GM18907 (cell line): ENCODE data around the gene FMO4.
"Not testable (repeated sequence)": the region's sequence is repeated elsewhere in the genome, so short reads cannot be mapped to it uniquely, and the experiment has no call there.

Experiments used
- ATAC-seq: cut with Tn5 transposase; IDR thresholded peaks from one replicate; pipeline ENCODE4 v1.9.1; 2021; ENCODE audit warnings: mild to moderate bottlenecking, moderate library complexity; ENCODE audit not compliant: unreplicated experiment

The FMO4 gene

GRCh38 chr1:171329251-171329650 is 15.3 kb downstream of the FMO4 start:
- ATAC-seq: no peak

GRCh38 chr1:171334024-171334640 is 20.1 kb downstream of the FMO4 start:
- ATAC-seq: no peak

- ATAC-seq: no peak
Observed at GRCh38 chr1:171335964-171336363, 22.0 kb downstream of the FMO4 start.

- not testable (repeated sequence) for ATAC-seq
Observed at GRCh38 chr1:171339345-171339744, 25.4 kb downstream of the FMO4 start.

DNA sequence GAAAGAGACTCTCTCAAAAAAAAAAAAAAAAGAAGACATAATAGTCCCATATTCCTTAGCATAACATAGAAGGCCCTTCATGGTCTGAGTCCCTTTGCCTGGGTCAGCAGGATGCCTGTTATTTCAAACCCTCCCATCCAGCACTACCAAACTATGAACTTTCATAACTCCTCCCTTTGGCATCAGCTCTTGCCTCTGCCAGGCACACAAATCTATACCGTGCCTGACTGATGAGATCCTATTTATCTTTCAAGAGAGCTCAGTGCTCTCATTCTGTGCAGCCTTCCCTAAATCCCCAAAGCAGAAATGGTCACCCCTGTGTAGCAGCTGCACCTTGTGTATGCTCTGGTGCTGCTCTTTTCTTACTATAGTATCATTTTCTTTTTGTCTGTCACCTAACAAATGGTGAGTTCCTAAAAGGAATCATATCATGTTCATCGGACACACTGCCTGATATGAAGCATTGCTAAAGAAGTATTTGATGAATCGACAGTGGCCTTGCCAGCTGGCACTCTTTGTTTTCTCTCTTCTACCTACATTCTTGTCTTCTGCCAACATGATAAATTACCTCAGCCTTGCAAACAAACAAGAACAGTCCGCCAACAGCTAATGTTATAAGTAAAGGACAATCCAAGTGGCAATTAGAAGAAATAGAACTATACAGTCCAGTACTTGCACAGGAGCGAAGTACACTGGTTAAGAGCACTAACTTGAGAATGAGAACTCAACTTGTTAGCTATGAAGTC is 29.9 kb downstream of the FMO4 start:
- no peak for ATAC-seq

DNA sequence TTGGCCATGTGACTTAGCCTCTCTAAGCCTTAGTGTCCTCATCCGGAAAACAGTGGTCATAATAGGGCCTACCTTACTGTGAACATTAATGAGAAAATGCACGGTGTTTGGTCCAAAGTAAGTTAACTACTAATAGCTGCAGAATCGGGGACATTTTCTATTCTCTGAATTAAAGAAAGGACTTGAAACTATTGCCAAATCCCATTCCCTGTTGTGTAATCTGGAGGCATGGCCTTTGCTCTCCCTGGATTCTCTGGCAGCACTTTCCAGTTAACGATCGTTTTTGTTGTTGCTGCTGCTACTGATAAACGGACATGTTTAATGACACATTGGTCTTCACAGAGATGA is 30.5 kb downstream of the FMO4 start:
- no peak for ATAC-seq

- ATAC-seq: no peak
Observed at GRCh38 chr1:171345536-171345935, 31.6 kb downstream of the FMO4 start.

- no peak for ATAC-seq
Observed at GRCh38 chr1:171346881-171347280, 32.9 kb downstream of the FMO4 start.

DNA sequence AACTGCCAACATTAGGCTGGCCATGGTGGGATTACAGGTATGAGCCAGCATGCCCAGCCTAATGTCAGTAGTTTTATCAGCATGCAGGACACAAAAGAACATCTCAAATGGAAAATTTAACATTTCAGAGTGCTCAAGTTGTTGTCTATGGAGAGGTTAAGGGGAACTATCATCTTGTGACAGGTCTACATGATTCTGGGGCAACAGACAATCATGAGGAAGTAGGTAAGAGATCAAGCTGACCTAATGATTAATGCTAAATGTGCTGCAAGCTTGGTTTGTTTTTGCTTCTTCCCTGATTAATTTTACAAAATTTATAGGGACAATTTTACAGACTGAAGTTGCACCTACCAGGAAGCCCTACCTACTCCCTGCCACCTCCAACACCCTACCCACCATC is 36.6 kb downstream of the FMO4 start:
- ATAC-seq: no peak

DNA sequence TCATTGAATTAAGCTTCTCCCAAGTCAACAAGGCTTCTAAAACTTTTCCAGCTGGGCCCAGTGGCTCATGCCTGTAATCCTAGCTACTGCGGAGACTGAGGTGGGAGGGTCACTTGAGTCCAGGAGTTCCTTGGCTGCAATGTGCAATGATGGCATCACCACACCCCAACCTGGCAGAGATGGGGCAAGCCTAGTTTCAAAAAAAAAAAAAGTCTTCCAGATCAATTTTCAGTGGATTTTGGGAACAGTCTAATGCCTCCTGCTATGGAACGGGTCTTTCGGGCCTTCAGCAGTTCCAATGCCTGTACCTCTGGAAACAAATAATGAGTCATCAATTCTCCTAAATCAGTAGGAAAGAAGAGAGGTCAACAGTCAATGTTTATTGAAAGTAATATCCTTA is 38.0 kb downstream of the FMO4 start:
- no peak for ATAC-seq

- no peak for ATAC-seq
Observed at GRCh38 chr1:171352554-171352953, 38.6 kb downstream of the FMO4 start.

DNA sequence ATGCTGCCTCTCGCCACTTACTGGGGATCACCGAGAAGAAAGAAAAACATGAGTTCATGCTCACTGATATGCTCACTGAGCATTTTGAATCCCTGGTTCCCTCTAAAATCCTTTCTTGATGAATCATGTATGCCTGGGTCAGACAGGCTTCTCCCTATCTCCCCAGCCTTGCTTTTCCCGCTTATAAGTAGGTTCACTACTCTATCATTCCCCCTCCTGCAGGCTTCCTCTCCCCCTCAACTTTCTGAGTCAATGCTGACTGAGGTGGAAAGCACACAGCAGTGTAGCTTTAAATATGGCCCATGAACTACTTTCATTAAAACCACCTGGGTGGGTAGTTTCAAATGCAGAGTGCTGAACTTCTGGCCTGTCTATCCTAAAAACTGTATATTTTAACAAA is 41.7 kb downstream of the FMO4 start:
- ATAC-seq: no peak

GRCh38 chr1:171357179-171357578 is 43.2 kb downstream of the FMO4 start:
- no peak for ATAC-seq

GRCh38 chr1:171359355-171359648 is 45.3 kb downstream of the FMO4 start:
- not testable (repeated sequence) for ATAC-seq

DNA sequence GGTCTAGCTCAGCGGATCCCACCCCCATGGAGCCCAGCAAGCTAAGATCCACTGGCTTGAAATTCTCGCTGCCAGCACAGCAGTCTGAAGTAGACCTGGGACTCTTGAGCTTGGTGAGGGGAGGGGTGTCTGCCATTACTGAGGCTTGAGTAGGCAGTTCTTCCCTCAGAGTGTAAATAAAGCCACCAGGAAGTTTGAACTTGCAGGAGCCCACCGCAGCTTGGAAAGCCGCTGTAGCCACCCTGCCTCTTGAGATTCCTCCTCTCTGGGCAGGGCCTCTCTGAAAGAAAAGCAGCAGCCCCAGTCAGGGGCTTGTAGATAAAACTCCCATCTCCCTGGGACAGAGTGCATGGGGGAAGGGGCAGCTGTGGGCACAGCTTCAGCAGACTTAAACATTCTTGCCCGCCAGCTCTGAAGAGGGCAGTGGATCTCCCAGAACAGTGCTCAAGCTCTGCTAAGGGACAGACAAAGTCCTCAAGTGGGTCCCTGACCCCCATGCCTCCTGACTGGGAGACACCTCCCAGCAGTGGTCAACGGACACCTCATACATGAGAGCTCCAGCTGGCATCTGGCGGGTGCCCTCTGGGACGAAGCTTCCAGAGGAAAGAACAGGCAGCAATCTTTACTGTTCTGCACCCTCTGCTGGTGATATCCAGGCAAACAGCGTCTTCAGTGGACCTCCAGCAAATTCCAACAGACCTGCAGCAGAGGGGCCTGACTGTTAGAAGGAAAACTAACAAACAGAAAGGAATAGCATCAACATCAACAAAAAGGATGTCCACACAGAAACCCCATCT is 45.9 kb downstream of the FMO4 start:
- not testable (repeated sequence) for ATAC-seq

- no peak for ATAC-seq
Observed at GRCh38 chr1:171366085-171366484, 52.1 kb downstream of the FMO4 start.

- ATAC-seq: no peak
Observed at GRCh38 chr1:171366816-171367215, 52.8 kb downstream of the FMO4 start.

DNA sequence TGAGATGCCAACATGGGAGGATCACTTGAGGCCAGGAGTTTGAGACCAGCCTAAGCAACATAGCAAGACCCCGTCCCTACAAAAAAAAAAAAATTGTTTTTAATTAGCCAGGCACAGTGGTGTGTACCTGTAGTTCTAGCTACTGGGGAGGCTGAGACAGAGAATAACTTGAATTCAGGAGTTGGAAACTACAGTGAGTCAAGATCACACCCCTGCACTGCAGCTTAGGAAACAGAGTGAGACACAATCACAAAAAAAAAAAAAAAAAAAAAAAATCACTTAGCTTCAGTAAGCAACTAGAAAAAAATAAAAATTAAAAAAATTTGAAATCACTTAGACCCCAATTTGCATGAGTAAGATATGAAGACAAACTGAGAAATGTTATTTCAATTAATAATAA is 53.5 kb downstream of the FMO4 start:
- ATAC-seq: no peak

DNA sequence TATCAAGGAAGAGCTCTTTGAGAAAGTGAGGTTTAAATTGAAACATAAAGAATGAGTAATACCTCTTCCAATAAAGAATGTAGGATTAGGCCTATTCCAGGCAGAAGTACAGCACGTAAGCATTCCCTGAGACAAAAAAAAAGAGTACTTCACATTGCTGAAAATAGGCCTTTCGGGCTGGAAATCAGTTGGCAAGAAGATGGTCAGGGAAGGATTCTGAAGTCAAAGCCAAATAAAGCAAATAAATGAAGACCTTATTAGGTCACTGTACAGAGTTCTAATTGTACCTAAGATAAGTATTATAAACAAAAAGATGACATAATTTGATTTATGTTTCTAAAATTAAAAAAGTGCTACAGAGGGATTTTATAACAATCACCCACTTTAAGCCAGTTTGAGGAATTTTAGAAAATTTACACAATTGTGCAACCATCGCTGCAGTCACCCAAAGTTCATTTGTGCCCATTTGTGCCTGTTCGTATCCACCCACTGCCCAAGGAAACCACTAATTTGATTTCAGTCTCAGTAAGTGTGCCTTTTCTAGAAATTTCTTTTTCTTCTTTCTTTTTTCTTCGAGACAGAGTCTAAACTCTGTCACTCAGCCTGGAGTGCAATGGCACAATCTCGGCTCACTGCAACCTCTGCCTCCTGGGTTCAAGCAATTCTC is 58.6 kb downstream of the FMO4 start:
- no peak for ATAC-seq

GRCh38 chr1:171373357-171374122 is 59.6 kb downstream of the FMO4 start:
- not testable (repeated sequence) for ATAC-seq

DNA sequence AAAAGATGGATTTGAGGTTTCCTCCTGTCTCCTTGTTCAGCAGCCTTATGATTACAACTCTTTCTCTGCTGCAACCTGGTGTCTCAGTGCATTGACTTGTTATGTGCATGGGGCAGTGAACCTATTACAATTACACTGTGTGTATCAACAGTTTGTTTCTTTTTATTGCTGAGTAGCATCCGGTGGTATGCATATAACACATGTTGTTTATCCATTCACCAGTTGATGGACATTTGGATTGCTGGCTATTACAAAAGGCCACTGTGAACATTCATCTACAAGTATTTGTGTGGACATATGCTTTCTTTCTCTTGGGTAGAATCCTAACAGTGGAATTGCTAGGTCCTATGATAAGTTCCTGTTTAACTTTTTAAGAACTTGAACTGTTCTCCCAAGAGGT is 65.9 kb downstream of the FMO4 start:
- no peak for ATAC-seq
